H1 (cell line): ENCODE measurements around the gene ARHGAP10. TPM values are rescaled to one million over a fixed set of nuclear protein-coding genes. Genes with fewer than 3 reads are reported as not detected.

Experiments used
- ATF3 ChIP-seq: IDR thresholded peaks from 2 replicates; pipeline ENCODE4 v1.6.1; 2011; ENCODE audit warnings: low read depth, mild to moderate bottlenecking, low read length; ENCODE audit not compliant: insufficient read depth
- CHD7 ChIP-seq: fragments of 300-600 bp; sonication (generic); IDR thresholded peaks from 2 replicates; pipeline ENCODE4 v1.7.1; 2012; ENCODE audit warnings: low read length, moderate library complexity, mild to moderate bottlenecking, inconsistent platforms; ENCODE audit not compliant: insufficient replicate concordance
- MAFK ChIP-seq: IDR thresholded peaks from 2 replicates; pipeline ENCODE4 v1.6.1; 2012; ENCODE audit warnings: low read depth, mild to moderate bottlenecking, improper control_type of control experiment, low read length
- SIN3A ChIP-seq, 2 experiments: IDR thresholded peaks in 1 of 2; conservative IDR thresholded peaks in 1 of 2; 2 replicates each; pipeline ENCODE4 v1.6.1; 2011 to 2012; ENCODE audit warnings: low read length in 2 of 2, improper control_type of control experiment in 1 of 2, low read depth in 1 of 2, mild to moderate bottlenecking in 1 of 2
- polyA plus RNA-seq, 7 experiments: library from polyadenylated mRNA; depleted of rRNA in 3 of 7; stranded (reverse) in 5 of 7; unstranded in 2 of 7; fragments of >200 nt in 5 of 7; fragments of 200-250 nt in 2 of 7; gene quantifications; 1 replicate in 5 of 7; 2 replicates in 1 of 7; 4 replicates in 1 of 7; pipeline versions ENCODE4 v1.2.1 to v1.2.3, GENCODE V29; 2011 to 2013; ENCODE audit warnings: missing spikeins in 2 of 7, mixed read lengths in 2 of 7
- total RNA-seq: library from RNA; stranded (reverse); fragmentation: NEBNext Ultra II Directional; extraction: Animal tissue kit (Norgen Biotek cat#: 25700); gene quantifications from 2 replicates; pipeline ENCODE4 v1.2.1, GENCODE V29; 2021

The ARHGAP10 gene
- total and polyA plus RNA-seq, 2 of the 8 experiments (the other 6 are each of a cell fraction or from before 2014, with no cell fraction given) = 3.7 to 6.1 TPM

GRCh38 chr4:147756417-147756816 is 24.5 kb downstream of the ARHGAP10 start (continued):
- no peak for TF ChIP-seq MAFK
- TF ChIP-seq ATF3 = no peak
- TF ChIP-seq CHD7 = no peak
- no peak for TF ChIP-seq SIN3A (conservative IDR thresholded peaks at IDR 0.05 in 1 of 2, IDR thresholded peaks at IDR 0.05 in 1 of 2; ENCODE audit: low read depth in 1 of 2, low read length in 2 of 2)
